Activated T-helper 17 cell treated with anti-CD3 and anti-CD28 coated beads, Interleukin-2, amount 50 U/mL, for 72 hours (primary cell): ENCODE measurements around the gene MMP25. TPM values are rescaled to one million over a fixed set of nuclear protein-coding genes. Genes with fewer than 3 reads are reported as not detected.
A peak's percentile ranks its signal among the peaks of the same experiment; 100 is the strongest.
"Not testable (repeated sequence)": the region's sequence is repeated elsewhere in the genome, so short reads cannot be mapped to it uniquely, and the experiment has no call there.

Source experiments
- ATAC-seq: fragments of 150-1000 bp; cut with Tn5 transposase; replicated peaks from 2 replicates; pipeline ENCODE4 v1.10.0; 2021; ENCODE audit warnings: mild to moderate bottlenecking, moderate library complexity
- H3K27ac Mint-ChIP-seq: one replicate; pipeline ENCODE4 v1.8.0; 2022; ENCODE audit warnings: mixed read lengths
- H3K27me3 Mint-ChIP-seq: one replicate; pipeline ENCODE4 v1.8.0; 2022; ENCODE audit warnings: mixed read lengths
- H3K36me3 Mint-ChIP-seq: one replicate; pipeline ENCODE4 v1.8.0; 2022; ENCODE audit warnings: low read depth, mild to moderate bottlenecking, mixed read lengths
- H3K4me1 Mint-ChIP-seq: one replicate; pipeline ENCODE4 v1.8.0; 2022; ENCODE audit warnings: mixed read lengths
- H3K4me3 Mint-ChIP-seq: one replicate; pipeline ENCODE4 v1.8.0; 2022; ENCODE audit warnings: mild to moderate bottlenecking, mixed read lengths
- H3K9me3 Mint-ChIP-seq: one replicate; pipeline ENCODE4 v1.8.0; 2022; ENCODE audit warnings: mixed read lengths
- total RNA-seq, 2 donors: library from RNA; stranded (reverse); gene quantifications; one replicate each; pipeline ENCODE4 v1.2.3, GENCODE V29; 2022

The MMP25 gene
- total RNA-seq, 2 donors from 2014 or later = 5.9 to 7.1 TPM

DNA sequence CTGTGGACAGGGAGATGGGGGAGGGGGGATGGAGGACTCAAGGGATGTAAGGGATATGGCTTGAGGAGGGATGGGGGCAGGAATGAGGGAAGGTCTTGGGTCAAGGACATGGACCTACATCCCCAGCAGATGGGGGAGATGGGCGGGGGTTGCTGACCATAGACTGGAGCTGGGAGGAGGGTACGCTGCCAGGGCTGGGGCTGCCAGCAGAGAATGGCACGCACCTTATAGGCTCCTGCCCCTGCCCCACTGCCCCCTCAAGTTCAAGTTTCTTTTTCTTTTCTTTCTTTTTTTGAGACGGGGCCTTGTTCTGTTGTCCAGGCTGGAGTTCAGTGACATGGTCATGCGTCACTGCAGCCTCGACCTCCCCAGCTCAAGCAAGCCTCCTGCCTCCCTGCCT lies 29.6 kb downstream of the MMP25 start:
- Mint-ChIP-seq H3K27ac (peak overlapping the region; percentile 95), H3K36me3 (peaks cover 85% of the 10 kb centered on the region), H3K4me1 (peaks cover 55% of the 10 kb centered on the region), H3K4me3 (peak overlapping the region; percentile 76)
- not testable (repeated sequence) for H3K9me3 Mint-ChIP-seq, H3K27me3 Mint-ChIP-seq, ATAC-seq

DNA sequence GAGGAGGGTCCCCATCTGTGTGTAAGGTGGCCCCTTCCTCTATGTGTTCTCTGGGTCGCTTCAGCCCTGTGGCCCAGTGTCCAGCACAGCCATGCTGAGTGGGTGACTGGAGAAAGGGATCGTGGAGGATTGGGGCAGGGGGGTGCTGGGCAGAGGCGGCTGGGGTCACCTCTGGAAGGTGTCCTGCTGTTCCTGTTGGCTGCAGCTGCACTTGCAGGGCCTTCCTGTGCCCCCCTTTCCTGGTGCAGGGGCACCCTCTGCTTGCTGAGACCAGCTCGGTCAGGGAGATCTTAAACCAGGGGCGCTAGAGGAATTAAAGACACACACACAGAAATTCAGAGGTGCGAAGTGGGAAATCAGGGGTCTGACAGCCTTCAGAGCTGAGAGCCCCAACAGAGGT lies 30.2 kb downstream of the MMP25 start:
- H3K4me1 Mint-ChIP-seq = peaks cover 55% of the 10 kb centered on the region
- H3K27ac Mint-ChIP-seq = peak overlapping the region; percentile 95
- no peaks in the 10 kb centered on the region for H3K9me3 Mint-ChIP-seq
- peak overlapping the region; percentile 76 for H3K4me3 Mint-ChIP-seq
- H3K27me3 Mint-ChIP-seq = no peaks in the 10 kb centered on the region
- ATAC-seq = no peak
- peaks cover 85% of the 10 kb centered on the region for H3K36me3 Mint-ChIP-seq

DNA sequence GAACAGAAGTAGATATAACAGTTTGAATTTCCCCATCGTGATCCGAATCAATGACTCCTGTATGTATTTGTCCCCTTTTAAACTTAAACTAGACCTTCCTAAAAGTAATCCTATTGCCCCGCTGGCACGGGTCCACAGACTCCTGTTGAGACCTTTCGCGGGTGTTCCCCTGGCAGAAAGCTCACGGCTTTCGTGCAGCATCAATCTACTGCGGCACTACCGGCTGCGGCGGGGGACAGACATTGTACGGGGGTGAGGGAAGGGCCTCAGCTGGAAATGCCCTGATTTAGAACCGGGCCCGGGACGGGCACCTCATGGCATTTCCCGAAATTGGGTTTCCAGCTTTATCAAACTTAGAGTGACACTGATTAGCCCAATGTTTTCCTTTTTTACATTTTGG lies 33.7 kb downstream of the MMP25 start:
- Mint-ChIP-seq H3K4me3 (peak overlapping the region; percentile 76), H3K4me1 (peaks cover 44% of the 10 kb centered on the region), H3K36me3 (peaks cover 62% of the 10 kb centered on the region), H3K27me3 (no peaks in the 10 kb centered on the region), H3K27ac (peak overlapping the region; percentile 94), H3K9me3 (no peaks in the 10 kb centered on the region)
- no peak for ATAC-seq

DNA sequence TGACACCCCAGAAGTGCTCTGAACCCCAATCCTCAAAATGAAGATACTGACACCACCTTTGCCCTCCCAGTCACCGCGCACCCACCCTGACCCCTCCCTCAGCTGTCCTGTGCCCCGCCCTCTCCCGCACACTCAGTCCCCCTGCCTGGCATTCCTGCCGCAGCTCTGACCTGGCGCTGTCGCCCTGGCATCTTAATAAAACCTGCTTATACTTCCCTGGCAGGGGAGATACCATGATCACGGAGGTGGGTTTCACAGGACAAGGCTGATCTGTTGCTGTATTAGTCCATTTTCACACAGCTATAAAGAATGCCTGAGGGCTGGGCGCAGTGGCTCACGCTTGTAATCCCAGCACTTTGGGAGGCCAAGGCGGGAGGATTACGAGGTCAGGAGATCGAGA lies 35.6 kb downstream of the MMP25 start:
- not testable (repeated sequence) for ATAC-seq

DNA sequence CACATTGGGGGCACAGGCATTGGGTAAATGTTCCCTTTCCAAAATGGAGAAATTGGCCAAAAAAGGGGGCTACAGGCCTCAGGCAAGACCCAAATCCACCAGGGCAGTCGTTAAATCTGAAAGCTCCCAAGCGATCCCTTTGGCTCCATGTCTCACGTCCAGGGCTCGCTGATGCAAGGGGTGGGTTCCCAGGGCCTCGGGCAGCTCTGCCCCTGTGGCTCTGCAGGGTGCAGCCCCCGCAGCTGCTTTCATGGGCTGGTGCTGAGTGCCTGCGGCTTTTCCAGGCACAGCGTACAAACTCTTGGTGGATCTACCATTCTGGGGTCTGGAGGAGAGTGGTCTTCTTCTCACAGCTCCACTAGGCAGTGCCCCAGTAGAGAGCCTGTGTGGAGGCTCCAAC lies 37.0 kb downstream of the MMP25 start:
- not testable (repeated sequence) for ATAC-seq, H3K27me3 Mint-ChIP-seq, H3K27ac Mint-ChIP-seq, H3K9me3 Mint-ChIP-seq
- Mint-ChIP-seq H3K36me3 (peaks cover 28% of the 10 kb centered on the region), H3K4me1 (peaks cover 43% of the 10 kb centered on the region), H3K4me3 (peak overlapping the region; percentile 76)

More for the DNA sequence above, 35.6 kb downstream of the MMP25 start:
- peak overlapping the region; percentile 76 for H3K4me3 Mint-ChIP-seq
- H3K27ac Mint-ChIP-seq = peak overlapping the region; percentile 94
- H3K36me3 Mint-ChIP-seq = peaks cover 43% of the 10 kb centered on the region
- H3K4me1 Mint-ChIP-seq = peaks cover 41% of the 10 kb centered on the region
- H3K27me3 Mint-ChIP-seq, H3K9me3 Mint-ChIP-seq: not testable (repeated sequence)

DNA sequence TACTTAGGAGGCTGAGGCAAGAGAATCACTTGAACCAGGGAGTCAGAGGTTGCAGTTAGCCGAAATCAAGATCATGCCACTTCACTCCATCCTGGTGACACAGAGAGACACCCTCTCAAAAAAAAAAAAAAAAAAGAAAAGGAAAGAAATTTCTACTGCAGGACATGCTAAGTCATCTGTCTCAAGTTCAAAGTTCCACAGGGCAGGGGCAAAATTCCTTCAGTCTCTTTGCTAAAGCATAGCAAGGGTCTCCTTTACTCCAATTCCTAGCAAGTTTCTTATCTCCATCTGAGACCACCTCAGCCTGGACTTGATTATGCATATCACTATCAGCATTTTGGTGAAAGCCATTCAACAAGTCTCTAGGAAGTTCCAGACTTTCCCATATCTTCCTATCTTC lies 38.1 kb downstream of the MMP25 start:
- Mint-ChIP-seq H3K36me3 (peaks cover 21% of the 10 kb centered on the region), H3K9me3 (no peaks in the 10 kb centered on the region), H3K4me1 (peaks cover 38% of the 10 kb centered on the region), H3K4me3 (peak overlapping the region; percentile 27), H3K27ac (peak overlapping the region; percentile 53), H3K27me3 (no peaks in the 10 kb centered on the region)
- ATAC-seq = no peak

DNA sequence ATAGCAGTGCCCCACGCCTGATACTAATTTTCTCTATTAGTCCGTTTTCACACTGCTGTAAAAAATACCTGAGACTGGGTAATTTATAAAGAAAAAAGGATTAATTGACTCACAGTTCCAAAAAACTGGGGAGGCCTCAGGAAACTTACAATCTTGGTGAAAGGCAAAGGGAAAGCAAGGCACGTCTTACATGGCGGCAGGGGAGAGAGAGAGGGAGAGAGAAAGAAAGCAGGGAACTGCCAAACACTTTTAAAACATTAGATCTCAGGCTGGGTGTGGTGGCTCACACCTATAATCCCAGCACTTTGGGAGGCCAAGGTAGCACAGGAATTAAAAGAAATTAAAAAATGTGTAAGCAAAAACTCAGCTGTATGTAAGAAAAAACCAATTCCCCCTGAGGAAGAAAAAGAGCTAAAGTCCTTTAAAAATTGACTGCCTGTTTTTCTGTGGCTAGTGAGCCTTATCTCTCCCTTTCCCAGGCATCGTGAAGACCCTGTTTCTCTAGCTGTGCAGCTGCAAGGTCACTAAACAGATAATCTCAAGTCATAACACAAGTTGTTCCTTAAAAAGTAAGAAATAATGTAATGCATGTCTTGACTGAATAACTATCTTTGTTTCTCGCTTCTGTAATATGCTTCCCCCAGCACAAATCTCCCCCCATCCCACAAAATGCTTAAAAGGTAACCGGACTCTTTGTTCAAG lies 38.8 kb downstream of the MMP25 start:
- peak overlapping the region; percentile 53 for H3K27ac Mint-ChIP-seq
- peaks cover 15% of the 10 kb centered on the region for H3K36me3 Mint-ChIP-seq
- H3K9me3 Mint-ChIP-seq = no peaks in the 10 kb centered on the region
- H3K27me3 Mint-ChIP-seq = no peaks in the 10 kb centered on the region
- peak overlapping the region; percentile 27 for H3K4me3 Mint-ChIP-seq
- ATAC-seq = no peak
- peaks cover 33% of the 10 kb centered on the region for H3K4me1 Mint-ChIP-seq

DNA sequence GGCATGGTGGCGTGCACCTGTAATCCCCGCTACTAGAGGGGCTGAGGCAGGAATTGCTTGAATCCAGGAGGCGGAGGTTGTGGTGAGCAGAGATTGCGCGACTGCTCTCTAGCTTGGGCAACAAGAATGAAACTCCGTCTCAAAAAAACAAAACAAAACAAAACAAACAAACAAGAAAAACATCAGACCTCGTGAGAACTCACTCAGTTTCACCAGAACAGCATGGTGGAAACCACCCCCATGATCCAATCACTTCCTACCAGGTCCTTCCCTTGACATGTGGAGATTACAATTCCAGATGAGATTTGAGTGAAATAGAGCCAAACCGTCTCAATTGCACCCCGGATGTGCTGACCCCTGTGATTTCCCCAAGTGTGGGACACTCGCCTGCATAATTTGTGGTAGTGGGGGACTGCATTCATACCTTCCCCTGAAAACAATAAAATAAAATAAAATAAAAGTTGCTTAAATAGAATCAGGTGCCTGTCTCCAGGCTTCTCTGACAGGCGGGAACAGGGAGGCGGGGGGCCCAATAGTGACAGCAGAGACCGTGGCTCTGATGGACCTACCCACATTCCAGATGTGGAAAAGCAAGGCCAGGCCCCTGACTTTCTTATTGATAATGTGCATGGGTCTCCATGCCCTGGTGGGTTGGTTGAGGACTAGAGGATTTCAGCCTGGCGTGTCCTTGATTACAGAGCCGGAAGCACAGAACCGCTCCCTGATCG lies 39.7 kb downstream of the MMP25 start:
- no peaks in the 10 kb centered on the region for H3K27me3 Mint-ChIP-seq
- H3K9me3 Mint-ChIP-seq = no peaks in the 10 kb centered on the region
- peak overlapping the region; percentile 39 for H3K4me3 Mint-ChIP-seq
- peaks cover 25% of the 10 kb centered on the region for H3K4me1 Mint-ChIP-seq
- peaks cover 5% of the 10 kb centered on the region for H3K36me3 Mint-ChIP-seq
- no peak for ATAC-seq
- peak overlapping the region; percentile 53 for H3K27ac Mint-ChIP-seq

DNA sequence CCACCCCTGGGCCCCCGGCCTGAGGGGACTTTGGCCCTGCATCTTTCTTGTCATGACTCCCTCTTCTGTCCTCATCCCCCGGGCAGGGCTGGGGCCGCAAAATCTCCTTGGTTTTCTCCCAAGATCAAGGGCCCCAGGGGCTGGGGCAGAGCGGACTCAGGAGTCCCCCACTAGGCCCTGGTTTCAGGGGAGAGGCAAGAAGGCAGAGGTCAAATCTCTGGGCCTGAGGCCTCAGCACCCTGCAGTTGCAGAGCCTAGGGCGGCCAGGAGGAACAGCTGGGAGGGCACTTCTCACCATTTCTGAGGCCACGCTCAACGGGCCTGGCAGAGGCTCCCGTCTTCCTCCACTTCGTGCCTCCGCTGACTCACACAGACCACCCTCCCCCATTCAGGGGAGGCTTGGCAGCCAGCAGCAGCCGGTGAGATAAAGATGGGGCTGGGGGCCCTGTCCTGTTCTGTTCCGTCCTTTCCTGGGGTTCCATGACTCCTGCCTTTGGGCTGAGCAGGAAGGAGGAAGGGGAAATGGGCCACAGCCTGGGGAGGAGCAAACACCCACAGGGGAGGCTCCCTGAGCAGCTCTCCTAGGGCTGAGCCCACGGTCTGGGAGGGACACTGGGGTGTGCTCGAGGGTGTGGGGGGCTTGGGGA lies 40.4 kb downstream of the MMP25 start:
- Mint-ChIP-seq H3K4me3 (peak overlapping the region; percentile 39), H3K36me3 (no peaks in the 10 kb centered on the region), H3K27me3 (no peaks in the 10 kb centered on the region), H3K4me1 (peaks cover 22% of the 10 kb centered on the region), H3K27ac (no peak overlapping the region), H3K9me3 (no peaks in the 10 kb centered on the region)
- ATAC-seq = peak; percentile 49

DNA sequence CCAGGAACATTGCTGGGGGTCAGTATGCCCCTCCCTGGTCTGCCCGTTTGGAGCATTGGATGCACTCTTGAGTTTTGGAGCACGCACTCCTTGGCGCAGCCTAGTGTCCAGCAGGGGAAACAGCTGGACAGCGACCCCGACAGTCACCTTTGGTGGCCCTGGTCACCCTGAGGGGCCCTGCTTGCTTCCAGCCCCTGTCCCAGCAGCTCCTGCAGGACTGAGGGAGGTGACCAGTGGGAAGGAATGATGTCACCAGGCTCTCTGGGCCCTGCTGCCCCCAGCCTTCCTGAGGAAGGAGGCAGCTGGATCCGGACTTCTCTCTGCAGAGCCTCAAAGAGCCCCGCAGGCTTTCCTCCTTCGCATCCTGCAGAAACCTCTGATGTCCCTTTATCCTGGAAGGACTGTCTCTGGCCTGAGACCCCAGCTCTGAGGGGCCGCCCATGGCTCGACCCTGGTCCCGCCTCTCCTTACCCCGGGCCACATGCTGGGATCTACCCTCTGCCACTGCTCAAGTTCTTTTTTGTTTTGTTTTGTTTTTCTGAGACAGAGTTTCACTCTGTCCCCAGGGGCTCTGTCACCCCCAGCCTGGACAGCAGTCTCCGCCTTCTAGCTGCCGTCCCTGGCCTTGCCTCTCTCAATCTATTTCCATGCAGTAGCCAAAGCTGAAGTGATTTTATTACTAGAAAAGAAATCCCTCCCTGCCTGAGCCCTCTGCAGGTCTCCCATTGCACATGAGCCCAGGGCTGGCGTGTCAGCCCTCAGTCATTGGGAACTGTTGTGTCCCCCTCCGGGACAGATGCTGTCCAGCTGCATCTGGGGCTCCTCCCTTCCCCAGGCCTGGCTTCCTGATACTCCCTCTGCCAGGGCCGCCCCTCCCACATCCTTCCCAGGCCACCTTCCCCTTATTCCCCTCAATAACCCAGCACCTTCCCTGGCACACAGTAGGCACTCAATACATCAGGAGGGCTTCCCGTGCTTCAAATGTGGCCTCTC lies 41.2 kb downstream of the MMP25 start:
- H3K4me1 Mint-ChIP-seq = peaks cover 22% of the 10 kb centered on the region
- peak; percentile 57 for ATAC-seq
- no peaks in the 10 kb centered on the region for H3K9me3 Mint-ChIP-seq
- H3K36me3 Mint-ChIP-seq = no peaks in the 10 kb centered on the region
- H3K4me3 Mint-ChIP-seq = peak overlapping the region; percentile 39
- peak overlapping the region; percentile 77 for H3K27ac Mint-ChIP-seq
- no peaks in the 10 kb centered on the region for H3K27me3 Mint-ChIP-seq

DNA sequence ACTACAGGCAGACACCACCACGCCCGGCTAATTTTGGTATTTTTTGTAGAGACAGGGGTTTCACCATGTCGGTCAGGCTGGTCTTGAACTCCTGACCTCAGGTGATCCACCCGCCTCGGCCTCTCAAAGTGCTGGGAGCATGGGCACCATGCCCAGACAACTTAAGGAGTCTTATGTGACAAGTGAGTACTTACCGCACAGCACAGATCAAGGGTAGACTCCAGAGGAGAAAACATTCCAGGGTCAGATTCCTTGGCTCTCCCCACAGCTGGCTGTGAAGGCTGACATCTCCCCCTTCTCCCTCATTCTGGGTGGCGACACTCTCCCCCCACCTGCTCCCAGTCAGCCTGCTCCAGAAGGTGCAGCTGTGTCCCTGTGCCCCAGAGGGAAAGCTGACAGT lies 42.1 kb downstream of the MMP25 start:
- Mint-ChIP-seq H3K36me3 (no peaks in the 10 kb centered on the region), H3K27me3 (no peaks in the 10 kb centered on the region), H3K9me3 (no peaks in the 10 kb centered on the region), H3K27ac (peak overlapping the region; percentile 77), H3K4me1 (peaks cover 17% of the 10 kb centered on the region), H3K4me3 (peak overlapping the region; percentile 34)
- no peak for ATAC-seq

DNA sequence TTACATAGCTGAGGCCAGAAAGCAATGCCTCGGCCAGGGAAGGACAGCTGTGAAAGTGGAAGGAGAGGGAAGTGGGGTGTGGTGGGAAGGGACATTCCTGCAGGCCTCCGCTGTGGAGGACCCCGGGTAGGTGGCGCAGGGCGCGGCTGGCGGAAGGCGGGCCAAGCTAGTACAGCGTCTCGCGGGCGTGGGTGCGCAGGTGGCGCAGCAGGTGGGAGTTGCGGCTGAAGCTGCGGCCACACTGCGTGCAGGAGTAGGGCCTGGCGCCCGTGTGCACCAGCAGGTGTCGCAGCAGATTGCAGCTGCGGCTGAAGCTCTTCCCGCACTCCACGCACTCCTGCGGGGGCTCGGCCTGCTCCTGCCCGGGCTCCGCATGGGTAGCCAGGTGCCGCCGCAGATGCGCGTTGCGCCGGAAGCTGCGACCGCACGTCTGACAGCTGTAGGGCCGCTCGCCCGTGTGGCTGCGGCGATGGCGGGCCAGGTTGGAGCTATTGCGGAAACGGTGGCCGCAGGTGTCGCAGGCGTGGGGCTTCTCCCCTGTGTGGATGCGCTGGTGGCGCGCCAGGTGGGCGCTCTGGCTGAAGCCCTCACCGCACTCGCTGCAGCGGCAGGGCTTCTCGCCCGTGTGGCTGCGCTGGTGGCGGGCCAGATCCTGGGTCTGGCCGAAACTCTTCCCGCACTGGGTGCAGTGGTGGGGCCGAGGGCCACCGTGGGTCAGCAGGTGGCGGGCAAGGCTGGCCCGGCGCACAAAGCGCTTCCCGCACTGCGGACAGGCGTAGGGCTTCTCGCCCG lies 42.8 kb downstream of the MMP25 start:
- no peaks in the 10 kb centered on the region for H3K36me3 Mint-ChIP-seq
- H3K27me3 Mint-ChIP-seq = no peaks in the 10 kb centered on the region
- H3K4me1 Mint-ChIP-seq = peaks cover 17% of the 10 kb centered on the region
- H3K27ac Mint-ChIP-seq = peak overlapping the region; percentile 77
- H3K9me3 Mint-ChIP-seq = no peaks in the 10 kb centered on the region
- ATAC-seq = no peak
- H3K4me3 Mint-ChIP-seq = no peak overlapping the region
